ENCODE measurements around the gene RTKN2.

RTKN2 gene

DNA sequence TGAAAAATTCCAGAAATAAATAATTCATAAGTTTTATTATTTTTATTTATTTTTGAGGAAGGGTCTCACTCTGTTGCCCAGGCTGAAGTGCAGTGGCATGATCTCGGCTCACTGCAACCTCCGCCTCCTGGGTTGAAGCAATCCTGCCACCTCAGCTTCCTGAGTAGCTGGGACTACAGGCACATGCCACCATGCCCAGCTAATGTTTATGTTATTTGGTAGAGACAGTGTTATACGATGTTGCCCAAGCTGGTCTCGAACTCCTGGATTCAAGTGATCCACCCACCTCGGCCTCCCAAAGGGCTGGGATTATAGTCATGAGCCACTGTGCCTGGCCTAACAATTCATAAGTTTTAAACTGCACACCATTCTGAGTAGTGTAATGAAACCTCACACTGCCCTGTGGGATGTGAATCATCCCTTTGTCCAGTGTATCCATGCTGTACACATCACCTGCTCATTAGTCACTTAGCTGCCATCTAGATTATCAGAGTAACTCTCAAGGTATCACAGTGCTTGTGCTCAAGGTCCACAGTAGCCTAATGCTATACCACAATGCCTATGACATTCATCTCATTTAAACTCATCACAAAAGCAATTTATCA, 17.9 kb downstream of the RTKN2 start:
- no peak for TF ChIP-seq SIN3A (IDR thresholded peaks at IDR 0.05; ENCODE audit: borderline replicate concordance, insufficient read depth, low read length)
- TF ChIP-seq, protein P1, sequence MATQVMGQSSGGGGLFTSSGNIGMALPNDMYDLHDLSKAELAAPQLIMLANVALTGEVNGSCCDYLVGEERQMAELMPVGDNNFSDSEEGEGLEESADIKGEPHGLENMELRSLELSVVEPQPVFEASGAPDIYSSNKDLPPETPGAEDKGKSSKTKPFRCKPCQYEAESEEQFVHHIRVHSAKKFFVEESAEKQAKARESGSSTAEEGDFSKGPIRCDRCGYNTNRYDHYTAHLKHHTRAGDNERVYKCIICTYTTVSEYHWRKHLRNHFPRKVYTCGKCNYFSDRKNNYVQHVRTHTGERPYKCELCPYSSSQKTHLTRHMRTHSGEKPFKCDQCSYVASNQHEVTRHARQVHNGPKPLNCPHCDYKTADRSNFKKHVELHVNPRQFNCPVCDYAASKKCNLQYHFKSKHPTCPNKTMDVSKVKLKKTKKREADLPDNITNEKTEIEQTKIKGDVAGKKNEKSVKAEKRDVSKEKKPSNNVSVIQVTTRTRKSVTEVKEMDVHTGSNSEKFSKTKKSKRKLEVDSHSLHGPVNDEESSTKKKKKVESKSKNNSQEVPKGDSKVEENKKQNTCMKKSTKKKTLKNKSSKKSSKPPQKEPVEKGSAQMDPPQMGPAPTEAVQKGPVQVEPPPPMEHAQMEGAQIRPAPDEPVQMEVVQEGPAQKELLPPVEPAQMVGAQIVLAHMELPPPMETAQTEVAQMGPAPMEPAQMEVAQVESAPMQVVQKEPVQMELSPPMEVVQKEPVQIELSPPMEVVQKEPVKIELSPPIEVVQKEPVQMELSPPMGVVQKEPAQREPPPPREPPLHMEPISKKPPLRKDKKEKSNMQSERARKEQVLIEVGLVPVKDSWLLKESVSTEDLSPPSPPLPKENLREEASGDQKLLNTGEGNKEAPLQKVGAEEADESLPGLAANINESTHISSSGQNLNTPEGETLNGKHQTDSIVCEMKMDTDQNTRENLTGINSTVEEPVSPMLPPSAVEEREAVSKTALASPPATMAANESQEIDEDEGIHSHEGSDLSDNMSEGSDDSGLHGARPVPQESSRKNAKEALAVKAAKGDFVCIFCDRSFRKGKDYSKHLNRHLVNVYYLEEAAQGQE (IDR thresholded peaks at IDR 0.05; ENCODE audit: insufficient read depth in 1 of 2, low read depth in 2 of 2, low read length in 2 of 2): no peak
- no peak for TF ChIP-seq POLR2AphosphoS5 (IDR thresholded peaks at IDR 0.05; ENCODE audit: low read depth, low read length)
- TF ChIP-seq FOXP2 (optimal IDR thresholded peaks at IDR 0.05; ENCODE audit: borderline replicate concordance, extremely low read depth, extremely low read length, insufficient read depth): no peak
- no peak for TF ChIP-seq TAF1 (IDR thresholded peaks at IDR 0.05; ENCODE audit: borderline replicate concordance, insufficient read depth, low read length)

DNA sequence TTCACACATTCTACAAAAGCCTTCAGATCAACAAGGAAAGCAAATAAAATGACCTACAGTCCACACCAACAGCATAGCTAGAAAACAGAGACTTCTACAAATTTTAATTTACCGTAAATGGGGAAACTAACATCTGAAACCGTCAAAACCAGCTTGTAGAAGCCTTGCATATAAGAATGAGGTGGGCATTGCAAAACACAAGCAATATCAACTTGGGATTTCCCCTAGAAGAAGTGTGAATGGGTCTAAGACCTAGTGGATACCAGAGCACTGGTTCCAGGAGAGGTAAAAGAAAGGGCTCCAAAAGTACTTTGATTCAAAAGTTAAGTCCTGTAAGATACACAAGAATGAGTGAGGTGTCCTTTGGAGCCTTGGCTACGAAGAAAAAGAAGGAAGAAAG, 18.7 kb downstream of the RTKN2 start:
- TF ChIP-seq SIN3A (IDR thresholded peaks at IDR 0.05; ENCODE audit: borderline replicate concordance, insufficient read depth, low read length): no peak
- TF ChIP-seq TAF1 (IDR thresholded peaks at IDR 0.05; ENCODE audit: borderline replicate concordance, insufficient read depth, low read length): no peak
- no peak for TF ChIP-seq FOXP2 (optimal IDR thresholded peaks at IDR 0.05; ENCODE audit: borderline replicate concordance, extremely low read depth, extremely low read length, insufficient read depth)
- TF ChIP-seq POLR2AphosphoS5 (IDR thresholded peaks at IDR 0.05; ENCODE audit: low read depth, low read length): no peak
- TF ChIP-seq, protein P1 (IDR thresholded peaks at IDR 0.05; ENCODE audit: insufficient read depth in 1 of 2, low read depth in 2 of 2, low read length in 2 of 2): no peak

DNA sequence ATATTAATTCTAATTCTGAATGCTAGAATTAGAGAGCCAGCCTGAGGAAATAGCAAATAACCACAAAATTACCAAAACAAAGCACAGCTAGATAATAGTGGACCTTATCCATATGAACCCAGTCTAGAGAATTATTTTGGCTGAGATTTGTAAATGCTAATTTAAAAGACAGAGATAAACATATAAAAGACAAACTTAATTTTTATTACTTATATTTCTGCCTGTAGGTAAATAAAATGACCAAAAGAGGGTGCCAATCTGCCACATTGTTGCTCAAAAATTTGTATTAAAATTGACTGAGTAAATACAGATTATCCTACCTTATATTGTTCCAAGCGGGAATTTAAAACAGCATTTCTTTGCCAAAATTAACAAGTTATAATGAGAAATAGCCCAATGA, 20.2 kb downstream of the RTKN2 start:
- TF ChIP-seq FOXP2 (optimal IDR thresholded peaks at IDR 0.05; ENCODE audit: borderline replicate concordance, extremely low read depth, extremely low read length, insufficient read depth): no peak
- TF ChIP-seq, protein P1 (IDR thresholded peaks at IDR 0.05; ENCODE audit: insufficient read depth in 1 of 2, low read depth in 2 of 2, low read length in 2 of 2): no peak
- no peak for TF ChIP-seq SIN3A (IDR thresholded peaks at IDR 0.05; ENCODE audit: borderline replicate concordance, insufficient read depth, low read length)
- no peak for TF ChIP-seq POLR2AphosphoS5 (IDR thresholded peaks at IDR 0.05; ENCODE audit: low read depth, low read length)
- no peak for TF ChIP-seq TAF1 (IDR thresholded peaks at IDR 0.05; ENCODE audit: borderline replicate concordance, insufficient read depth, low read length)

DNA sequence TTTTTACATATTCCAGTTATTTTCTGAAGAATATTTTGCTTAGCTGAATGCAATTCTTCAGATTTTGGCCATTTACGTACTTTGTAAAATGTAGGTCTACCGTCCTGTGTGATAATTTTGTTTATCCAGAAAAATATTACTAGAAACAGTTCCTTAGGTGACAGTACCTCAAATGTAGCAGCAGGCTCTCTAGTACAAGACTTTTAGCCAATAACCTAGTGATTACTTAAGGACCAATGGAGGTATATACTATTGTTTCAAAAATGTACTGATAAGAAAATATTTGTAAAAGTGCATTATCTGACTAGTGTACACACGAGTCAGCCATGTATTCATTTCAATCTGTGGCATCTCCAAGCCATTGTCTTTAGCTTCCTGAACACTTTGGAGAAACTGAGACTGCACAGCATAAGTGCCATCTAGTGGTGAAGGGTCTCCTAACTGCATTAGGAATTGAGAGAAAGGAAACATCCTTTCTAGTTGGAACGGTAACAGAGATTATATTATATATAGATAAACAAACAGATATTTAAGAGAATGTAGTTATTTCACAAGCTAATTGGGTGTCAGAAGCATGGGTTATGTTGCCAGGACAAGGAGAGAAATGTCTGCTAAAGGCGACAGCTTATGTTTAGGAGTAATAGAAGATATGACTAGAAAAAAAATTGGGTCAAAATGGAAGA, 23.7 kb downstream of the RTKN2 start:
- TF ChIP-seq FOXP2 (optimal IDR thresholded peaks at IDR 0.05; ENCODE audit: borderline replicate concordance, extremely low read depth, extremely low read length, insufficient read depth): no peak

DNA sequence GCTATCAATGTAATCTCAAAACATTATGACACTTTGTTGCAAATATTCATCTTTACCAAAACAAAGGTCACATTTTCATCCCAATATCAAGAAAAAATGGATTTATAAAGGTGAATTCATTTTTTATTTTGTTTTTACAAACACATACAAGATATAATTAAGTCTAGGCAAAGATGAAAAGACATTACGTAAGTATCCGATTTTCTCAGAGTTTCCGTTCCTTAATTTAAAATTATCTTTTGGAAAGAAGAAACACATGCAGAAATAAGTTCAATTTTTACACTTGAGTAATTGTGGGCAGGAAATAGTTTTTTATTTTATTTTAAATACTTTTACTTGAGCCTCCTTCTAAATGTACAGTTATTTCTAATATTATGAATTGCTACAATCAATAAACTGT, 24.6 kb downstream of the RTKN2 start:
- TF ChIP-seq SIN3A (IDR thresholded peaks at IDR 0.05; ENCODE audit: borderline replicate concordance, insufficient read depth, low read length): no peak
- no peak for TF ChIP-seq POLR2AphosphoS5 (IDR thresholded peaks at IDR 0.05; ENCODE audit: low read depth, low read length)
- TF ChIP-seq FOXP2 (optimal IDR thresholded peaks at IDR 0.05; ENCODE audit: borderline replicate concordance, extremely low read depth, extremely low read length, insufficient read depth): no peak
- no peak for TF ChIP-seq TAF1 (IDR thresholded peaks at IDR 0.05; ENCODE audit: borderline replicate concordance, insufficient read depth, low read length)
- TF ChIP-seq, protein P1 (IDR thresholded peaks at IDR 0.05; ENCODE audit: insufficient read depth in 1 of 2, low read depth in 2 of 2, low read length in 2 of 2): no peak

Data from PFSK-1 (cell line).